GM12891 (cell line): ENCODE data around the gene PAX7.

Experiments
- POLR2A ChIP-seq: IDR thresholded peaks from 2 replicates; pipeline ENCODE4 v1.6.1; 2011; ENCODE audit warnings: low read depth, low read length, control low read depth
- POLR2AphosphoS5 ChIP-seq: IDR thresholded peaks from 2 replicates; pipeline ENCODE4 v1.6.1; 2011; ENCODE audit warnings: low read depth, low read length, control low read depth

DNA sequence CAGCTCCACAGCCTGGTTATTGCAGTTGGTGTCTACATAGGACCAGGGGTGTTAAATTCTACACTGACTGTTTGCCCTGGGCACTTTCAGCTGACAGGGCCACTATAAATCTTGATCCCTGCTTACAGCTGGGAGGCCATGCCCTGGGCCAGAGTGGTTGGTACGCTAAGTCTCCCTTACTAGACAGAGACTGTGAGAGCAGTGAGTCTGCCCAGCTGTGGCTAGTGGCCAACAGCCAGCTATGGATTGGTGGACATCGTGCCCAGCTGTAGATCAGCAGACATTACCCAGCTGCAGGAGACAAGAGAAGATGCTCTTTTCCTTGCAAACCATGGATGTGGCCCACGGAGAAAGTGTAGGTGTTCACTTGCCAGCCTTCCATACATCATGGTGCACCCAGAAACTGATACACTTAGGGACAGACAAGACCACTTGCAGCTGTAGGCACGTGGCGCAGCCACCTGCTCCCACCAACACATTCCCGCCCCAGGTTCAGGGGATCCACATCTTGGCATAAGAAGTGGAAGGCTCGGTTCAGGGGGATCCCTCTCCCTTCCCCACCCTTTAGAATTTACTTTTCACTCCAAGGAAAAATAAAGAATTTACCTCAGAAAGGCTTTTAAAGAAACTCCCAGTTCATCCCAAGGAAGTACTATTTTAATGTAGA lies 16.4 kb upstream of the PAX7 start:
- TF ChIP-seq POLR2A (no peak), POLR2AphosphoS5 (no peak)
